Astrocyte (in vitro differentiated cells and primary cell): ENCODE results near the gene FKBP1A. TPM values are rescaled to one million over a fixed set of nuclear protein-coding genes. Genes with fewer than 3 reads are reported as not detected.

Experiments used
- DNase-seq: peaks from one replicate; pipeline ENCODE4 v3.0.0-alpha.2; 2010; ENCODE audit warnings: low read depth
- FAIRE-seq: peaks from 2 replicates; lab custom pipeline; 2011; peaks lifted over from hg19 to GRCh38; lab: Jason Lieb, UNC
- H2AFZ ChIP-seq: 2 replicates; pipeline ENCODE4 v1.6.0; 2012; ENCODE audit warnings: low read depth, low read length, inconsistent platforms
- H3K27ac ChIP-seq: 2 replicates; pipeline ENCODE4 v1.5.1; 2011; ENCODE audit warnings: low read depth, low read length, inconsistent platforms
- H3K27me3 ChIP-seq: 2 replicates; pipeline ENCODE4 v1.6.0; 2011; ENCODE audit warnings: low read length, inconsistent platforms; ENCODE audit not compliant: insufficient read depth
- H3K36me3 ChIP-seq: 2 replicates; pipeline ENCODE4 v1.5.1; 2011; ENCODE audit warnings: low read length, inconsistent platforms; ENCODE audit not compliant: insufficient read depth
- H3K4me1 ChIP-seq: 2 replicates; pipeline ENCODE4 v1.5.1; 2011; ENCODE audit warnings: low read length, inconsistent platforms; ENCODE audit not compliant: insufficient read depth
- H3K4me2 ChIP-seq: 2 replicates; pipeline ENCODE4 v1.6.0; 2012; ENCODE audit warnings: low read length, inconsistent platforms
- H3K4me3 ChIP-seq: 2 replicates; pipeline ENCODE4 v1.5.1; 2011; ENCODE audit warnings: low read depth, mild to moderate bottlenecking, low read length, inconsistent platforms; ENCODE audit not compliant: insufficient read depth
- H3K79me2 ChIP-seq: 2 replicates; pipeline ENCODE4 v1.6.0; 2012; ENCODE audit warnings: mild to moderate bottlenecking, low read length, inconsistent platforms; ENCODE audit not compliant: insufficient read depth
- H3K9ac ChIP-seq: 2 replicates; pipeline ENCODE4 v1.6.0; 2012; ENCODE audit warnings: mild to moderate bottlenecking, low read length, inconsistent platforms
- H3K9me3 ChIP-seq: 2 replicates; pipeline ENCODE4 v1.5.1; 2012; ENCODE audit warnings: low read depth, mild to moderate bottlenecking, low read length, inconsistent platforms; ENCODE audit not compliant: insufficient read depth
- H4K20me1 ChIP-seq: 2 replicates; pipeline ENCODE4 v1.6.0; 2012; ENCODE audit warnings: low read length, inconsistent platforms; ENCODE audit not compliant: insufficient read depth
- H3K27ac Mint-ChIP-seq: one replicate; pipeline ENCODE4 v1.8.0; 2021; ENCODE audit warnings: mild to moderate bottlenecking, mixed read lengths; ENCODE audit not compliant: unreplicated experiment
- H3K27me3 Mint-ChIP-seq: one replicate; pipeline ENCODE4 v1.8.0; 2021; ENCODE audit warnings: low read depth, mixed read lengths; ENCODE audit not compliant: unreplicated experiment
- H3K36me3 Mint-ChIP-seq: one replicate; pipeline ENCODE4 v1.8.0; 2021; ENCODE audit warnings: low read depth, mixed read lengths; ENCODE audit not compliant: unreplicated experiment
- H3K4me1 Mint-ChIP-seq: one replicate; pipeline ENCODE4 v1.8.0; 2021; ENCODE audit warnings: low read depth, mixed read lengths; ENCODE audit not compliant: unreplicated experiment
- H3K4me3 Mint-ChIP-seq: one replicate; pipeline ENCODE4 v1.8.0; 2021; ENCODE audit warnings: mild to moderate bottlenecking, moderate library complexity, mixed read lengths; ENCODE audit not compliant: unreplicated experiment
- H3K9me3 Mint-ChIP-seq: one replicate; pipeline ENCODE4 v1.8.0; 2021; ENCODE audit warnings: mild to moderate bottlenecking, mixed read lengths; ENCODE audit not compliant: unreplicated experiment
- EZH2 ChIP-seq: IDR thresholded peaks from 2 replicates; pipeline ENCODE4 v1.6.1; 2012; ENCODE audit warnings: mild to moderate bottlenecking, low read length, inconsistent platforms; ENCODE audit not compliant: insufficient read depth
- total RNA-seq: library from RNA; stranded (reverse); gene quantifications from 2 replicates; pipeline ENCODE4 v1.2.1, GENCODE V29; 2021
- TF ChIP-seq, protein P1 (sequence below): IDR thresholded peaks from 2 replicates; pipeline ENCODE4 v1.5.1; 2011; ENCODE audit warnings: low read depth, mild to moderate bottlenecking, inconsistent platforms, low read length, moderate library complexity; ENCODE audit not compliant: insufficient read depth

Gene FKBP1A
- total RNA-seq, 1 donor from 2014 or later = 379 TPM

DNA sequence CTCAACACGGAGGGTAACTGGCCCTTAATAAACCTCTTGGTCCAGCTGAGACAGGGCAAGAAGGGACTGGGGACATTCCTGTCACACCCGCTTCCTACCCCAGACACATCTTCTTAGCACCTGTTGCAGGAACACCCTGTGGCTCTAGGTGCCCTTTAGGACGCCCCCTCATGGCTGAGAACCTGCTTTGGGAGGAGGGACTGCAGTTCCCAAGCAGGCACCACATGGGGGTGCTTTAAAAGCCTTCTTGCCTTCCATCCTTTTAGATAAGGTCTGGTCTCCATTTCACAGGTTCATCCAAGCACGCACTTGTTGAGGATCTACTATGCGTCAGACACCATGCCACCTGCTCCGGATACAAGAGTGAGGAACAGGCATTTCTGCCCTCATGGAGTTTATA, 47.2 kb upstream of the FKBP1A start:
- H3K4me3 Mint-ChIP-seq = no peak overlapping the region
- Histone ChIP-seq H4K20me1 (peaks cover 12% of the 10 kb centered on the region), H3K4me2 (no peak overlapping the region), H3K9ac (no peak overlapping the region), H3K4me3 (no peak overlapping the region), H3K36me3 (peaks cover 33% of the 10 kb centered on the region), H3K27me3 (no peaks in the 10 kb centered on the region), H2AFZ (no peak overlapping the region), H3K9me3 (no peaks in the 10 kb centered on the region), H3K4me1 (peaks cover under 1% of the 10 kb centered on the region), H3K79me2 (no peaks in the 10 kb centered on the region), H3K27ac (no peak overlapping the region)
- DNase-seq = no peak
- TF ChIP-seq EZH2 = no peak
- TF ChIP-seq, protein P1, sequence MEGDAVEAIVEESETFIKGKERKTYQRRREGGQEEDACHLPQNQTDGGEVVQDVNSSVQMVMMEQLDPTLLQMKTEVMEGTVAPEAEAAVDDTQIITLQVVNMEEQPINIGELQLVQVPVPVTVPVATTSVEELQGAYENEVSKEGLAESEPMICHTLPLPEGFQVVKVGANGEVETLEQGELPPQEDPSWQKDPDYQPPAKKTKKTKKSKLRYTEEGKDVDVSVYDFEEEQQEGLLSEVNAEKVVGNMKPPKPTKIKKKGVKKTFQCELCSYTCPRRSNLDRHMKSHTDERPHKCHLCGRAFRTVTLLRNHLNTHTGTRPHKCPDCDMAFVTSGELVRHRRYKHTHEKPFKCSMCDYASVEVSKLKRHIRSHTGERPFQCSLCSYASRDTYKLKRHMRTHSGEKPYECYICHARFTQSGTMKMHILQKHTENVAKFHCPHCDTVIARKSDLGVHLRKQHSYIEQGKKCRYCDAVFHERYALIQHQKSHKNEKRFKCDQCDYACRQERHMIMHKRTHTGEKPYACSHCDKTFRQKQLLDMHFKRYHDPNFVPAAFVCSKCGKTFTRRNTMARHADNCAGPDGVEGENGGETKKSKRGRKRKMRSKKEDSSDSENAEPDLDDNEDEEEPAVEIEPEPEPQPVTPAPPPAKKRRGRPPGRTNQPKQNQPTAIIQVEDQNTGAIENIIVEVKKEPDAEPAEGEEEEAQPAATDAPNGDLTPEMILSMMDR = peak; percentile 39
- peaks cover 23% of the 10 kb centered on the region for H3K36me3 Mint-ChIP-seq
- FAIRE-seq = no peak
- H3K27ac Mint-ChIP-seq = no peak overlapping the region
- no peaks in the 10 kb centered on the region for H3K4me1 Mint-ChIP-seq
- H3K9me3 Mint-ChIP-seq = no peaks in the 10 kb centered on the region
- H3K27me3 Mint-ChIP-seq = no peaks in the 10 kb centered on the region

DNA sequence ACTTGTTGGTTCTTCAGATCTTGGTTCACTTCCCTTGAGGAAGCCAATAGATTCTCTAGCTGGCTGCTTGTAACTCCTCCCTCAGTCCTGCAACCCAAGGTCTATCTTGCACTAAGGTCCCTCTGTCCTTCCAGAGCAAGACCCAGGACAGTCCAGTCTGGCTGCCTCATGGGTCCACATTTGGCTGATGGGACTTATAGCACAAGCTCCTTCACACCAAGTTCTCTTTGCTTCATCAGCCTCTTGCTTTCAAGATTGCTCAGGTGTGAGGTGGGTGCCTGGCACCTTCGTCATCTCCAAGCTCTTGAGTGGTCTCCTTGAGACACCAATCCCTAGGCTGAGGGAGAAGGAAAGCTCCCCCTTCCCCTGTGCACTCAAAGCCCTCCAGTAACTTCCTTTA, 45.5 kb upstream of the FKBP1A start:
- H3K4me1 Mint-ChIP-seq = no peaks in the 10 kb centered on the region
- Histone ChIP-seq H3K4me2 (no peak overlapping the region), H3K9ac (no peak overlapping the region), H3K79me2 (no peaks in the 10 kb centered on the region), H3K4me3 (no peak overlapping the region), H3K9me3 (no peaks in the 10 kb centered on the region), H3K4me1 (peaks cover 9% of the 10 kb centered on the region), H4K20me1 (peaks cover 7% of the 10 kb centered on the region), H3K36me3 (peaks cover 23% of the 10 kb centered on the region), H2AFZ (no peak overlapping the region), H3K27me3 (no peaks in the 10 kb centered on the region), H3K27ac (no peak overlapping the region)
- FAIRE-seq = no peak
- no peak overlapping the region for H3K27ac Mint-ChIP-seq
- DNase-seq = no peak
- H3K9me3 Mint-ChIP-seq = no peaks in the 10 kb centered on the region
- H3K4me3 Mint-ChIP-seq = no peak overlapping the region
- H3K27me3 Mint-ChIP-seq = no peaks in the 10 kb centered on the region
- TF ChIP-seq EZH2 = no peak
- TF ChIP-seq, protein P1 = no peak
- peaks cover 13% of the 10 kb centered on the region for H3K36me3 Mint-ChIP-seq

DNA sequence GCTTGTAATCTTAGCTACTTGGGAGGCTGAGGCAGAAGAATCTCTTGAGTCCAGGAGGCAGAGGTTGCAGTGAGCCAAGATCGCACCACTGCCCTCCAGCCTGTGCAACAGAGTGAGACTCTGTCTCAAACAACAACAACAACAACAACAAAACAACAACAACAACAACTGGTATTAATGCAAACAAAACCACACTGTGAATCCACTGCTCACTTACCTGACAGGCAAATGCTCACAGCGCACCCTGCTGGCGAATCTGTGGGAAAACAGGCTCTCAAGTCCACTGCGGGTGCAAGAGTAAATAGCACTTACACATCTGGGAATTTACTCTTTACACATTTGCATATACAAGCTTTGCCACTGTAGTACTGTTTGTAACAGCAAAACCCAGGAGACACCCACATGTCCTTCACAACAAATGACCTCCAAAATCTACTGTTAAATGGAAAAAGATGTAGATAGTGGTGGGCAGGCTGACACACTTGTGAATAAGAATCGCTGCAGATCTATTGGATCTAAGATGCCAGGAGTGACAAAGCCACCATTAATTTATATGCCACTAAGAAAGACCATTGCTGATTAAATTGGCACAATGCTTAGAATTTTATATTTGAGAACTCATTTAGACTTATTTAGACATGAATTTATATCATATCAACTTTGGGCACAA, 44.5 kb upstream of the FKBP1A start:
- no peaks in the 10 kb centered on the region for H3K79me2 ChIP-seq
- Mint-ChIP-seq H3K4me3 (no peak overlapping the region), H3K9me3 (no peaks in the 10 kb centered on the region), H3K4me1 (no peaks in the 10 kb centered on the region), H3K27ac (no peak overlapping the region), H3K36me3 (peaks cover 9% of the 10 kb centered on the region), H3K27me3 (no peaks in the 10 kb centered on the region)
- no peak overlapping the region for H3K4me2 ChIP-seq
- H3K27ac ChIP-seq = no peak overlapping the region
- H2AFZ ChIP-seq = no peak overlapping the region
- peaks cover 13% of the 10 kb centered on the region for H3K36me3 ChIP-seq
- H4K20me1 ChIP-seq = peaks cover 7% of the 10 kb centered on the region
- H3K9ac ChIP-seq = no peak overlapping the region
- H3K4me1 ChIP-seq = peaks cover 9% of the 10 kb centered on the region
- DNase-seq (peak; percentile 53), FAIRE-seq (peak; percentile 54)
- H3K27me3 ChIP-seq = no peaks in the 10 kb centered on the region
- H3K4me3 ChIP-seq = no peak overlapping the region
- TF ChIP-seq, protein P1 = peak; percentile 97
- no peak for TF ChIP-seq EZH2
- H3K9me3 ChIP-seq = no peaks in the 10 kb centered on the region
